ENCODE results near the gene PCID2.
"Not testable (repeated sequence)": the region's sequence is repeated elsewhere in the genome, so short reads cannot be mapped to it uniquely, and the experiment has no call there.

The PCID2 gene

DNA sequence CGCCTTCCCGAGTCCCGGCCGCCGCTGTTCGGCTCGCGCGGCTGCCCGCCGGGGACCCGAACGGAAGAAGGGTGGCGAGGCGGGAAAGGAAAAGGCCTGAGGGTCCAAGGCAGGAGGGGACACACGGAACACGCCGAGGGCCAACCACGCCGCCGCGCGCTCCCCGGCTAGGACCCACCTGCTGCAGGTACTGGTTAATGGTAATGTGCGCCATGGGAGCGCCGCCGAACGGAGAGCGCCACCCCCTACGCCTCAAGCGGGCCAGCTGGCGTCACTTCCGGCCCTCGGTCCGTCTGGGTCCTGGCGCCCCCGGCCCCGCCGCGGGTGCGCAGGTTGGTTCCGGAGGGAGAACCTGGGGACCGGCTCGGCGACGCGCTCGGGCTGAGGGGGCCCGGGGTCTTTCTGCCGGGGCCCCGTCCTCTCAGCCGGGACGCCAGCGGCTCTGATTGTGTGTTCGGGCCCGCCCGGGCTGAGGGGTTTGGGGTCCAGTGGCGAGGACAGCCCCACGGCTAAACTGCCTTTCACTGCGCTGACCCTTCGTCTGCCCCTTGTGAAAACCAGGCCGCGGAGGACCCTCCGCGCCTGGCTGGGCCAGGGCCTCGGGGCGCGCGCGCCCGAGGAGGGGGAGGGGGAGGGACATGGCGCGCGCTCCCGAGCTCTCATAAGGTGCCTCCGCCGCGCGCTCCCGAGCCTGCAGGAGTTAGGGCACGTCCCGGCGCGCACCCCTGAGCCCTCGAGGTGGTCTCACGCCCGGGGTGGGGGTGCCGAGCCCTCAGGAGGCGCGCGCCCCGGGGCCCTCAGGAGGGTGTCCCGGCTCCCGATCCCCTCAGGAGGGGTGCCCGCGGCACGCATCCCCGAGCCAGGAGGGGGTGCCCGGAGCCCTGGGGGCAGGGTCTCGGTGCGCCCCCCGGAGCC lies at the start of gene PCID2:
Gene PCID2, minus strand, starts transcription at position 249 of the 915 bp plus-strand sequence. Its CDS starts 35 bp downstream, at position 214.
- CTCF ChIA-PET: interaction anchor here (0.6 kb wide), 1 partner anchor 17 kb away, joined by 3 read pairs; no protein-coding TSS in a partner anchor
- DNase-seq (ENCODE audit: extremely low spot score): peak; percentile 73
- POLR2A ChIA-PET: interaction anchor here (0.6 to 2.6 kb wide), 10 partner anchors 8 to 279 kb away, joined by 3 to 12 read pairs (median 4); no protein-coding TSS in a partner anchor
- TF ChIP-seq LEF1 (IDR thresholded peaks at IDR 0.05; ENCODE audit: borderline replicate concordance) (peak; percentile 67; the same call in 1 of the 2 replicates), L3MBTL2 (conservative IDR thresholded peaks at IDR 0.05) (no peak; the same call in 1 of the 2 replicates), NFRKB (IDR thresholded peaks at IDR 0.05) (no peak), ELF4 (IDR thresholded peaks at IDR 0.05) (peak; percentile 37; the same call in 1 of the 2 replicates), FOXM1 (IDR thresholded peaks at IDR 0.05; ENCODE audit: borderline replicate concordance) (peak; percentile 52; the same call in 1 of the 2 replicates), CTBP1 (IDR thresholded peaks at IDR 0.05; ENCODE audit: borderline replicate concordance) (peak; percentile 80)

- CTCF ChIA-PET: not testable (repeated sequence)
Measured at GRCh38 chr13:113257908-113258307, 49.4 kb upstream of the PCID2 start.

DNA sequence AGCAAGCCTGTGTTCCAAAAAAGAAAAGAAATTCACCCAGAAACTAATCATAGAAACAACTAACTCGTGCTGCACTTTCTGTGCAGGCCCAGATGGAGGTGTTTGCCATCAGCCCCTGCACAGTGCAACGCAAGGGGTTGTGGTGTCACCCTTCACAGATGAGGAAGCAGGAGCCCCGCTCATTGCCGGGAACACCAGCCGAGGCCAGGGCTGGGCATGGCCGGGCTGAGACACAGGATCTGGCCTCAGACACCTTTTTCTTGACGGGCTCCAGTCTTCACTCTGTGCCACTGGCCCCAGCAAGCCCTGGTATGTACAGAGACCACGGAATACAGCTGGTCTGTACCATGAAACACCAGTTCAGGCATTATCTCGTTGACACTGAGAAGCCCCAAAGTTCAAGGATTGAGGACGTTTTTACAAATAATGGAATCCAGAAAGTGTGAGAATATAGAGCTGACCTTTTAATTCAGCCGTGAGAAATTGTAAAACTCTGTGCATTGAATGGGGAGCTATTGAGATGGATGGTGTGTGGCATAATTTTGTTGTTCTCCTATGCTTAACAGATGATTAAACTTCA lies 44.1 kb upstream of the PCID2 start:
- ChIA-PET CTCF (no interaction called here), POLR2A (no interaction called here)
- no peak for DNase-seq (ENCODE audit: extremely low spot score)
- TF ChIP-seq L3MBTL2 (conservative IDR thresholded peaks at IDR 0.05) (no peak), NFRKB (IDR thresholded peaks at IDR 0.05) (no peak), TARDBP (IDR thresholded peaks at IDR 0.05) (no peak)

More at GRCh38 chr13:113257908-113258307, 49.4 kb upstream of the PCID2 start:
- DNase-seq (ENCODE audit: extremely low spot score); POLR2A ChIA-PET: not testable (repeated sequence)

DNA sequence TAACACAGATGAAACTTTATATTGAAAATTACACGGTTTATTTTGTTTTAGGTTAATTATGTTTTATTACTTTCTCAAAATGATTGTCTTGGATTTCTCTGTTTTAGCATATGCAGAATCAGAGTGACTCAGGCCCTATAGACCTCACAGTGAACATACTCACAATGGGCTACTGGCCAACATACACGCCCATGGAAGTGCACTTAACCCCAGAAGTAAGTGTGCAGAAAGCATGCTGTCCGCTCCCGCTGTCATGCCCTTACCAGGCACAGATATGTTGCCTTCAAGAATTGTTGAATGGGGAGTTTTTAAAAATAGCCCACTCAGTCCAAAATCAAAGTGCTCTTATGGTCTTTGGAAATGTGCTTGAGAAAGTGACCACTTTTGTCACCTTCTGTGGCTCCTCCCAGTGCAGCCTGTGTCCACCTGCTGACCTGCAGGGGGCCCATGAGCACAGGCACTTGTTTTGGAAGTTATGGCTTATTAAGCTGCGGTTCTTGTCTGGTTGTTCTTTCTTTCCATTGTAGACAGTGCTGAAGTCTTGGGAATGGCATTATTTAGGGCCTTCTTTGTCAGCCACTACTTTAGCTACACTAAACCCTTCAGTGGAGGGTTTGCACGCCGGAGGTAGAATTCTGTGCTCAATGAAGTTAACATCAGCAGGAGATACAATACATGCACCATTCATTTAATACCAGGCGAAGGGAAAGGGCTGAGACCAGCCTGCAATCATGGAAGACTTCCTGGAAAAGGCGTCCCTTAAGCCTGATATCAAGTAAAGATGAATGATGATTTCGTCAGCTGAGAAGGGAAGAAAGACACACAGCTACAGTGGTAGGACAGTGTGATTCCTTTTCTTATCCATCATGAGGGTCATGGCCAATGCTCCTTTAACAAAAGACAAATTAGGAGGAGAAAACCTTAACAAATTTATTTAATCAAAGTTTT lies 37.7 kb upstream of the PCID2 start:
- CTCF ChIA-PET: interaction anchor here (0.6 kb wide), 1 partner anchor 19 kb away, joined by 4 read pairs; no protein-coding TSS in a partner anchor
- no peak for DNase-seq (ENCODE audit: extremely low spot score)
- POLR2A ChIA-PET: no interaction called here
- TF ChIP-seq ZNF384 (IDR thresholded peaks at IDR 0.05) (no peak), FOXM1 (IDR thresholded peaks at IDR 0.05; ENCODE audit: borderline replicate concordance) (no peak), NFRKB (IDR thresholded peaks at IDR 0.05) (no peak)

DNA sequence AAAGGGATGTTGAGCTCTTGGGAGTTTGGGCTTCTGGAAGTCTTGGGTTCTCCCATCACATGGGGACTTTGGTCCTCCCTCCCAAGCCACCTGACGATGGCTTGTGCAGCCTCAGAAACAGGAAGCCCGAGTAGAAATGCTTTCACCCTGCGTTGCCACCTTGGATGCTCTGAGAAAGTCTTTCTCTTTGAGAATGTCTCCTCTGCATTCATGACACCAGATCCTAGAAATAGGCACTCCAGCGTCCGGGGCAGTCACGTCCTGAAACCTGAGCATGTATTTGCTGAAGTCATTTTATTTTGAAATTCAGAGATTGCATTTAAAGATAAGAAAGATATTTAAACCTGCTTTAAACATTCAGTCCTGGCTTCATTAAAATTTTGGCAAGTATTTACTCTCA lies 35.4 kb upstream of the PCID2 start:
- ChIA-PET POLR2A (no interaction called here), CTCF (no interaction called here)
- DNase-seq (ENCODE audit: extremely low spot score): no peak
- no peak for TF ChIP-seq BHLHE40 (IDR thresholded peaks at IDR 0.05; ENCODE audit: borderline replicate concordance)
- no peak for TF ChIP-seq HDGF (IDR thresholded peaks at IDR 0.05; ENCODE audit: borderline replicate concordance)
- no peak for TF ChIP-seq ELF4 (IDR thresholded peaks at IDR 0.05)
- TF ChIP-seq TARDBP (IDR thresholded peaks at IDR 0.05): no peak
- TF ChIP-seq ARNT (IDR thresholded peaks at IDR 0.05): no peak
- TF ChIP-seq SP1 (IDR thresholded peaks at IDR 0.05): no peak

DNA sequence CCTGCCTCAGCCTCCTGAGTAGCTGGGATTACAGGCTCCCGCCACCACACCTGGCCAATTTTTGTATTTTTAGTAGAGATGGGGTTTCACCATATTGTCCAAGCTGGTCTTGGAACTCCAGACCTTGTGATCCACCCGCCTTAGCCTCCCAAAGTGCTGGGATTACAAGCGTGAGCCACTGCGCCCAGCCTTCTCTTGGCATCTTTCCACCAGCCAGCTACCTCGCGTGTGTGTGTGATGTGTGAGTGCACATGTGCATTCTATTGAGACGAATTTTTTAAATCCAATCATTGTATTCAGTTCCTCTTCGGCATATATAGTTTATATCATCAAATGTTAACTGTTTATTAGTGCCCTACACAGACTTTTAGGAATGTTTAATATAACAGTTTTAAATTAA lies 33.2 kb upstream of the PCID2 start:
- POLR2A ChIA-PET, CTCF ChIA-PET: not testable (repeated sequence)

DNA sequence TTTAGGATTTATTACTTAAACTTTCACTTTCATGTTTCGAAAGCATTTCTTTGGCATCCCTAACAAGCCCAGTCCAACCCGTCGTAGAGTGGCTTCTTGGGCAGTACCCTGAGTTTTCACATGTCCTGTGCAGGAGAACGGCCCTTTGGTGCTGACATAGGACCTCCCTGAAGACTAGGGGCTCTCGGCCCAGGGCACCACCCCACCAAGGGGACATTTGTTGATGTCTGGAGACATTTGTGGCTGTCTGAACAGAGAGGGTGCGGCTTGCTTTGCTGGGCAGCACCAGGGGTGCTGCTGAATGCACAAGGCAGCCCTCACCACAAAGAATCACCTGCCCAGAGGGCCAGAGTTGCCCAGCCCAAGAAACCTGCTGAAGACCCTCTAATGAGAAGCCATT lies 31.5 kb upstream of the PCID2 start:
- POLR2A ChIA-PET: no interaction called here
- TF ChIP-seq LEF1 (IDR thresholded peaks at IDR 0.05; ENCODE audit: borderline replicate concordance) (no peak), ZNF384 (IDR thresholded peaks at IDR 0.05) (no peak), FOXK2 (IDR thresholded peaks at IDR 0.05) (no peak), NFRKB (IDR thresholded peaks at IDR 0.05) (no peak), FOXM1 (IDR thresholded peaks at IDR 0.05; ENCODE audit: borderline replicate concordance) (no peak), L3MBTL2 (conservative IDR thresholded peaks at IDR 0.05) (no peak), SUZ12 (IDR thresholded peaks at IDR 0.05) (no peak), ARNT (IDR thresholded peaks at IDR 0.05) (no peak), ELF4 (IDR thresholded peaks at IDR 0.05) (no peak), PKNOX1 (IDR thresholded peaks at IDR 0.05) (no peak), TARDBP (IDR thresholded peaks at IDR 0.05) (no peak), SP1 (IDR thresholded peaks at IDR 0.05) (no peak), CTBP1 (IDR thresholded peaks at IDR 0.05; ENCODE audit: borderline replicate concordance) (no peak)
- CTCF ChIA-PET: no interaction called here
- DNase-seq (ENCODE audit: extremely low spot score): no peak

More for the DNA sequence above, 33.2 kb upstream of the PCID2 start:
- DNase-seq (ENCODE audit: extremely low spot score): not testable (repeated sequence)

GRCh38 chr13:113239357-113239756 lies 30.9 kb upstream of the PCID2 start:
- TF ChIP-seq FOXA1 (IDR thresholded peaks at IDR 0.05) (no peak), FOXM1 (IDR thresholded peaks at IDR 0.05; ENCODE audit: borderline replicate concordance) (no peak), ARNT (IDR thresholded peaks at IDR 0.05) (no peak), FOXK2 (IDR thresholded peaks at IDR 0.05) (no peak), LEF1 (IDR thresholded peaks at IDR 0.05; ENCODE audit: borderline replicate concordance) (no peak), SP1 (IDR thresholded peaks at IDR 0.05) (no peak), L3MBTL2 (conservative IDR thresholded peaks at IDR 0.05) (no peak)
- no peak for DNase-seq (ENCODE audit: extremely low spot score)
- CTCF ChIA-PET: no interaction called here
- POLR2A ChIA-PET: no interaction called here

Measured in HEK293T (cell line).